Mesothelial cell of epicardium (in vitro differentiated cells): Measurements from ENCODE around the gene CPOX. TPM values are rescaled to one million over a fixed set of nuclear protein-coding genes. Genes with fewer than 3 reads are reported as not detected.

ENCODE experiments used
- DNase-seq, 2 experiments: peaks; one replicate each; pipeline ENCODE4 v3.0.0; 2021; ENCODE audit warnings: low spot score in 2 of 2; ENCODE audit not compliant: unreplicated experiment in 2 of 2
- H3K27ac Mint-ChIP-seq: 2 replicates; pipeline ENCODE4 v1.8.0; 2021; ENCODE audit warnings: mixed read lengths
- H3K27me3 Mint-ChIP-seq: 2 replicates; pipeline ENCODE4 v1.8.0; 2021; ENCODE audit warnings: low read depth, mixed read lengths
- H3K36me3 Mint-ChIP-seq: 2 replicates; pipeline ENCODE4 v1.8.0; 2021; ENCODE audit warnings: mixed read lengths
- H3K4me1 Mint-ChIP-seq: 2 replicates; pipeline ENCODE4 v1.8.0; 2021; ENCODE audit warnings: mixed read lengths
- H3K4me3 Mint-ChIP-seq: 2 replicates; pipeline ENCODE4 v1.8.0; 2021; ENCODE audit warnings: mild to moderate bottlenecking, moderate library complexity, mixed read lengths
- H3K9me3 Mint-ChIP-seq: 2 replicates; pipeline ENCODE4 v1.8.0; 2021; ENCODE audit warnings: mixed read lengths
- total RNA-seq: library from RNA; stranded (reverse); gene quantifications from 3 replicates; pipeline ENCODE4 v1.2.1, GENCODE V29; 2021
- TF ChIP-seq, protein P1 (sequence below): fragments of 200-600 bp; sonication (generic); IDR thresholded peaks from one replicate; pipeline ENCODE4 v1.5.0; 2021; ENCODE audit warnings: antibody characterized with exemption; ENCODE audit not compliant: unreplicated experiment

The CPOX gene
- total RNA-seq, 1 donor from 2014 or later: 18.4 TPM

DNA sequence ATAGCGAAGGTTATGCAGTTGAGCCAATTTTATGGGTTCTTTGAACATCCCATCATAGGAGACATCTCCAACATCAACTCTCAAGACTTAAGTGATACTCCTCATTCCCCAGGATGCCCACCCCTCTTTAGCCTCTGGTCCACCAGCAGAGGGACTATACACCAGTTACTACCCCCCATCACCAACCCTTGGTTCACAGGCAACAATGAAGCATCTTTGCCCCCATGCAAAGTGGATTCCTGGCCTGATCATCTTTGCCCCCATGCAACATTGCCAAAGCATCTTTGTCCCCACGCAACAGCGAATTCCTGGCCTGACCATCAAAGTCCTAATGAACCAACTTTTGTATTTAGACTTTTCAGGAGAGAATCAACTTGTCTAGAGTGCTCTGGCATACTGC is 42.6 kb downstream of the CPOX start:
- no peak for DNase-seq
- H3K4me1 Mint-ChIP-seq: no peaks in the 10 kb centered on the region
- H3K27ac Mint-ChIP-seq: no peak overlapping the region
- H3K9me3 Mint-ChIP-seq: no peaks in the 10 kb centered on the region
- TF ChIP-seq, protein P1, sequence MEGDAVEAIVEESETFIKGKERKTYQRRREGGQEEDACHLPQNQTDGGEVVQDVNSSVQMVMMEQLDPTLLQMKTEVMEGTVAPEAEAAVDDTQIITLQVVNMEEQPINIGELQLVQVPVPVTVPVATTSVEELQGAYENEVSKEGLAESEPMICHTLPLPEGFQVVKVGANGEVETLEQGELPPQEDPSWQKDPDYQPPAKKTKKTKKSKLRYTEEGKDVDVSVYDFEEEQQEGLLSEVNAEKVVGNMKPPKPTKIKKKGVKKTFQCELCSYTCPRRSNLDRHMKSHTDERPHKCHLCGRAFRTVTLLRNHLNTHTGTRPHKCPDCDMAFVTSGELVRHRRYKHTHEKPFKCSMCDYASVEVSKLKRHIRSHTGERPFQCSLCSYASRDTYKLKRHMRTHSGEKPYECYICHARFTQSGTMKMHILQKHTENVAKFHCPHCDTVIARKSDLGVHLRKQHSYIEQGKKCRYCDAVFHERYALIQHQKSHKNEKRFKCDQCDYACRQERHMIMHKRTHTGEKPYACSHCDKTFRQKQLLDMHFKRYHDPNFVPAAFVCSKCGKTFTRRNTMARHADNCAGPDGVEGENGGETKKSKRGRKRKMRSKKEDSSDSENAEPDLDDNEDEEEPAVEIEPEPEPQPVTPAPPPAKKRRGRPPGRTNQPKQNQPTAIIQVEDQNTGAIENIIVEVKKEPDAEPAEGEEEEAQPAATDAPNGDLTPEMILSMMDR: no peak
- H3K4me3 Mint-ChIP-seq: no peak overlapping the region
- H3K27me3 Mint-ChIP-seq: peaks cover 16% of the 10 kb centered on the region
- H3K36me3 Mint-ChIP-seq: no peaks in the 10 kb centered on the region

DNA sequence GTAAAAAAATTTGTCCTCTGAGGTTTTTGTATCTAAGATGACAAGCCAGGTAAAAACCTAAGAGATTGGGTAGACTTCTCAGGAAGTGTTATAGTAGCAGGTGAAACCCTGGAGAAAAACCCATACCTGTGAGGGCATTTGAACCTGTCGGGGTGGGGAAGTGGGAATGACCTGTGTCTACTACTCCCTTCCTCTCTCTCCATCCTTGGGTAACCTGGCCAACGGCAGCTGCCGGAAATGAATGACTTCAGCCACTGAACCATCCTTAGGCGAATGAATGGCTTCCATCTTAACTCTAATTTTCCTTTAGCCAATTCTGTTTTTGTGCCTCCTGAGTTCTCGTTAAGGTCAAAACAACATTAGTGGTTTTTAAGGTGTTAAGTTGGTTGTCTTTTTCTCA is 44.9 kb downstream of the CPOX start:
- no peak for DNase-seq
- no peaks in the 10 kb centered on the region for H3K36me3 Mint-ChIP-seq

DNA sequence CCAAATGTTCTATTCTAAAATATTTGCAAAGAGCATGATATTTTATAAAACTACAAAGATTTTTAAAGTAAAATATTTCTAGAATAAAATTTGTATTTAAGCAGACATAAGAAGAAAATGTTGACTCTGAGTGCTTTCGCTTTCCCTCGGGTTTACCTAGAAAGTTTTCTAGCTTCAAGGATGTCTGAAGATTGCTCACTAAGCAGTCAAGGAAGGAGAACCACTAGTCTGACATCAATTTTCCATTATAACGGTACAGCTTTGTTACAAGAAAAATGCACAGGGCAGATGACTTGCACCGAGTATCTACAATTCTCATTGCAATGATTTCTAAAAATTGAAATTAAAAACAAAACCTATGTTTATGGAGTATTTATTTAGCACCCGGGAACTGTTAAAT is 47.5 kb downstream of the CPOX start:
- no peak for DNase-seq
- peaks cover 24% of the 10 kb centered on the region for H3K27me3 Mint-ChIP-seq
- no peaks in the 10 kb centered on the region for H3K9me3 Mint-ChIP-seq
- H3K27ac Mint-ChIP-seq: no peak overlapping the region
- H3K36me3 Mint-ChIP-seq: no peaks in the 10 kb centered on the region
- no peak overlapping the region for H3K4me3 Mint-ChIP-seq
- no peaks in the 10 kb centered on the region for H3K4me1 Mint-ChIP-seq
- TF ChIP-seq, protein P1: no peak

More for the DNA sequence above, 44.9 kb downstream of the CPOX start:
- Mint-ChIP-seq H3K27me3 (peaks cover 15% of the 10 kb centered on the region), H3K4me3 (no peak overlapping the region), H3K27ac (no peak overlapping the region), H3K4me1 (no peaks in the 10 kb centered on the region), H3K9me3 (no peaks in the 10 kb centered on the region)
- TF ChIP-seq, protein P1: no peak

DNA sequence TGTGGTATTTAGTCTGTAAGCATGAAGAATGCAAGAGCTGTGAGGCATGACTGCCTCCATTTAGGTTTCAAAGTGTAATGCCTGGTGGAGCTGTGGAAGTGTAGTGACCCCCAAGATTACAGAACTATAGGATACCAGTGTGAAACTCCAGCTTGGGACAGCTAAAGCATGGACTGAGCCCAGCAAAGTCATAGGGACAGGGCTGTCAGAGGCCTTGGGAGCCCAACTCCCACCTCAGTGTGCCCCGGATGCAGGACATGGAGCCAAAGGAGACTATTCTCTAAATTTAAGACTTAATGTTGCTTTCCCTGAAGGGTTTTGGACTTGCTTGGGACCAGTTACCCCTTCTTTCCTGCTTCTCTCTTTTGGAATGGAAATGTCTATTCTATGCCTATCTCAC is 50.8 kb downstream of the CPOX start:
- Mint-ChIP-seq H3K4me1 (no peaks in the 10 kb centered on the region), H3K27me3 (peaks cover 12% of the 10 kb centered on the region), H3K27ac (no peak overlapping the region), H3K4me3 (no peak overlapping the region), H3K9me3 (no peaks in the 10 kb centered on the region), H3K36me3 (no peaks in the 10 kb centered on the region)
- TF ChIP-seq, protein P1: no peak
- DNase-seq: no peak

DNA sequence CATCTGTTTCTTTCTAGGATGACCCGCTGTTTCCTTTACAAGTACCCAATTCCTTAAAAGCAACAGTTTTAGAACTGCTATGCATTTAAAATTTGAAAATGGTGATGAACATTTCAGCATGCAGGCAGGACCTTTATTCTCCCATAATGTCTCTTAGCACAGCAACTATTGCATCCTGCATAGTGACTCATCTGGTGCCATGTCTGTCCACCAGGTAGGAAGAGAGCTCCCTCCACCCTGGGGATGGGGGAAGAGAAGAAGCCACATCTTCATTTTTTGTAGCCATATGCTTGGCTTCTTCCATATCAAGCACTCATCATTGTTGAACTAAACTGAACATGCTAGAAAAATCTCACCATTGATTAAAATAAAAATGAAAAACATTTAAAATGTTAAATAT is 51.7 kb downstream of the CPOX start:
- no peaks in the 10 kb centered on the region for H3K36me3 Mint-ChIP-seq
- TF ChIP-seq, protein P1: no peak
- H3K27me3 Mint-ChIP-seq: peaks cover 12% of the 10 kb centered on the region
- H3K27ac Mint-ChIP-seq: no peak overlapping the region
- DNase-seq: no peak
- H3K4me1 Mint-ChIP-seq: no peaks in the 10 kb centered on the region
- H3K4me3 Mint-ChIP-seq: no peak overlapping the region
- no peaks in the 10 kb centered on the region for H3K9me3 Mint-ChIP-seq

DNA sequence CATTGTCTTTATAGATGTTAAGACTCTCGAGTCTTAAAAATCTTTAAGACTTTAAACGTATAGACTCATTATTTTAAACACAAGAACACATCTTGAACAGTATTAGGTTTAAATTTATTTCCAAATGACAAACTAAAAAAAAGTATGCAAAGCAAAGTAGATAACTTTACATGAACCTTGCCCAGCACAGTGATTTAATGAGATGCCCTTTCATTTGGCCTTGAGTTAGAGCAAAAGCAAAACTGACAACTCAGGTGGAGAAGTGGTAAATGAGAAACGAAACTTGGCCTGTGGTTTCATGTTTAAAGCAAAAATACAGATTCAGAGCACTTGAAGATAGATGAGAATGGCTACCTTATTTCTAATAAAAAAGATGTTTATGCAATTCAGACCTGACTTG is 53.1 kb downstream of the CPOX start:
- no peaks in the 10 kb centered on the region for H3K36me3 Mint-ChIP-seq
- no peak for DNase-seq
- peaks cover 12% of the 10 kb centered on the region for H3K27me3 Mint-ChIP-seq
- TF ChIP-seq, protein P1: no peak
- no peak overlapping the region for H3K4me3 Mint-ChIP-seq
- no peaks in the 10 kb centered on the region for H3K4me1 Mint-ChIP-seq
- H3K27ac Mint-ChIP-seq: no peak overlapping the region
- H3K9me3 Mint-ChIP-seq: no peaks in the 10 kb centered on the region
